Right ventricle myocardium inferior (tissue), 1 donor: ENCODE data around the gene MATN3. TPM values are rescaled to one million over a fixed set of nuclear protein-coding genes. Genes with fewer than 3 reads are reported as not detected.
"Not testable (repeated sequence)": the region's sequence is repeated elsewhere in the genome, so short reads cannot be mapped to it uniquely, and the experiment has no call there.

Experiments
- ATAC-seq: fragments of 200-7000 bp; cut with Tn5 transposase; one replicate; pipeline ENCODE4 v1.9.1; 2020; ENCODE audit warnings: mild to moderate bottlenecking, moderate library complexity
- DNase-seq: peaks from one replicate; pipeline ENCODE4 v3.0.0; 2021; ENCODE audit errors: missing footprints
- intact Hi-C: fragments of 100-400 bp; cut with DNase I; formaldehyde crosslinking; loops from one replicate; pipeline ENCODE4 v1.11.0; 2022
- long read RNA-seq: library from polyadenylated mRNA; unstranded; transcript quantifications from one replicate; pipeline ENCODE4 v2.0.0, GENCODE V29; 2021
- total RNA-seq: library from RNA; stranded (reverse); fragmentation: NEBNext Ultra II Directional; extraction: Animal tissue kit (Norgen Biotek cat#: 25700); gene quantifications from one replicate; pipeline ENCODE4 v1.2.1, GENCODE V29; 2021
- donor health status: DM: no; HTN: yes; CAD: no; lungs with severe emphysema.

Gene MATN3, protein sequence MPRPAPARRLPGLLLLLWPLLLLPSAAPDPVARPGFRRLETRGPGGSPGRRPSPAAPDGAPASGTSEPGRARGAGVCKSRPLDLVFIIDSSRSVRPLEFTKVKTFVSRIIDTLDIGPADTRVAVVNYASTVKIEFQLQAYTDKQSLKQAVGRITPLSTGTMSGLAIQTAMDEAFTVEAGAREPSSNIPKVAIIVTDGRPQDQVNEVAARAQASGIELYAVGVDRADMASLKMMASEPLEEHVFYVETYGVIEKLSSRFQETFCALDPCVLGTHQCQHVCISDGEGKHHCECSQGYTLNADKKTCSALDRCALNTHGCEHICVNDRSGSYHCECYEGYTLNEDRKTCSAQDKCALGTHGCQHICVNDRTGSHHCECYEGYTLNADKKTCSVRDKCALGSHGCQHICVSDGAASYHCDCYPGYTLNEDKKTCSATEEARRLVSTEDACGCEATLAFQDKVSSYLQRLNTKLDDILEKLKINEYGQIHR
- 0.19 TPM for total RNA-seq
- long read RNA-seq, partial matches to known transcripts: 0 of 2 reads
- long read RNA-seq, other reads (novel, unspliced or antisense): 0 of 2 reads

DNA sequence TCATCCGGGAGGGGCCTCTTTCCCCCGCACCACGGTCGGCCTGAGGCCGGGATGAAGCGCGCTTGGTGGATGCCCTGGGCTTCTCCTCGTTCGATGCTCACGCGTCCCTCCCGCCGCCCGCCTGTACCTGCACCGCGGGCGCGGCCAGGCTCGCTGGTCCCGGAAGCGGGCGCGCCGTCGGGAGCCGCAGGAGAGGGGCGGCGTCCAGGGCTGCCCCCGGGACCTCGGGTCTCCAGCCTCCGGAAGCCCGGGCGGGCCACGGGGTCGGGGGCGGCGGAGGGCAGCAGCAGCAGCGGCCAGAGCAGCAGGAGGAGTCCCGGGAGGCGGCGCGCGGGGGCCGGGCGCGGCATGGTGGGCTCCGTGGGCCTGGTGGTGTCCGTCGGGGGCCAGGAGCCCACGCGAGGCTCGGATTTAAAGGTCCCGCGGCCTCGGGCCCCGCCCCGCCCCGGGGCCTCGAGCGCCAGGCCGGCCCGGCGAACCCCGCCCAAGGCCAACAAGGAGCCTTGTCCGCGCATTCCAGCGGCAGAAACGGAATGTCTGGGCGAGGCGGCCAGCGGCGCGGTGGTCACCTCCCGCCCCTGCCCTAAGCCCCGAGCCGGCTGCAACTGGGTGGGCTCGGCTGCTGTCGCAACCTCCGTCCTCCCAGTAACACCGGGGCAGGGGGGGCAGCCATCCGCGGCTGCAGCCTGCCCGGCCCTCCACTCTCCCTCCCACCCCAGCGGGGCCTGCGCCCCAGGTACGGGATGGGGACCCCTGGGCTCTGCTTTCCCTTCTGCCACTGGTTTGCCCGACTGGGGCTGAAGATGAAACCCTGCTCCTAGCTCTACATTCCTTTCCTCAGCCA, at the start of gene MATN3:
Gene MATN3, minus strand, starts transcription at position 387 of the 844 bp plus-strand sequence. Its CDS starts 37 bp downstream, at position 350.
- ATAC-seq: peak; percentile 76
- intact Hi-C loops: no loop called here
- no peak for DNase-seq

DNA sequence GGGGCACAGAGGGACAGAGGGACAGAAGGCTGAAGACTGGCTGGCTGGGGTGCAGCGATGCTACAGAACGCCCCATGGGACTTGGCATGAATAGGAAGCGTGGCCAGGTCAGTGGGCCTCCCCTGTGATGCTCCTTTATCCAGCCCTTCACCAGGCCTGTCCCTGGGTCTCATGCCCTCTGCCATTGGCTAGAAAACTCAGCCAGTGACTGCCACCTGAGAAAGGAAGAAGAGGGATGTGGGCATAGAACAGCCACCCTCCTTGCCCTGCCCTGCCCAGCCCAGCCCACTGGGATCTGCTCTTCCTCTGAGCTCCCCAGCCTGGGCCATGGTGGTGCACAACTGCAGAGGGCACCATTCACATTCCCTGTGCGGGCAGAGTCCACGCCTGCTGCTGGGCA, 49.5 kb upstream of the MATN3 start:
- intact Hi-C loops: no loop called here
- DNase-seq (no peak), ATAC-seq (no peak)

DNA sequence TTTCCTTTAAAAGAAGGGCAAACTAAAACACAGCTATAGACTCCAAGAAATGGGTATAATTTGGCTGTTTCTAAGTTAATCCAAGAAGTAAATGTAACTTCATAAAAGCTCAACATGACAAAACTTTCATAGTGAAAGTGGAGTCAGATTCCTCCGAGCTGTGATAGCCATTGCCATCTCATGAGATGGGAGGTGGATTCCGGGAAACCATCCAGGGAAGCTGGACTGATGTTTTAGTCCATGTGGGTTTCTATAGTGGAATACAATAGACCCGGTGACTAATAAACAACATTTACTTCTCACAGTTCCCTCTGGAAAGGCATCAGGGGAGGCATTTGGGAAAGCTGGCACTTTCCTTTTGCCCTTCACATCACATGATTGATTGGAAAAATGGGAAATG, 49.0 kb upstream of the MATN3 start:
- DNase-seq: no peak
- intact Hi-C loops: no loop called here
- no peak for ATAC-seq

DNA sequence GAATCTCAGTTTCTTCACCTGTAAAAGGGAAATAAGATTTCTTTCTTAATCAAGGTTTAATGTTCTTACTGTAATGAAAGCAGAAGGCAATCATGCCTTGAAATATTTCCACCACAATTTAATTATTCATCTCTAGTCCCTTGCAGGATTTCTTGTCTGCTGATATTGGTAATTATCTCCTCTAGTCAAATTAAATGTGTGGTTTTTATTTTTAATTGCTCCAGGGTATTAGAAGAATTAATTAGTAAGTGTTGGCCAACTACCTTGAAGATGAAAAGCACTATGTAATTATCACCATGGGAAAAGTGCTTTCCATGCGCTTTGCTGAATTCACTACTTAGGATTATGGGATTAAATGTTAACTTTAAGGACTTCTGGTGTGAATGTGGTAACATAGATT, 47.6 kb upstream of the MATN3 start:
- DNase-seq: no peak
- no peak for ATAC-seq
- intact Hi-C loops: no loop called here

DNA sequence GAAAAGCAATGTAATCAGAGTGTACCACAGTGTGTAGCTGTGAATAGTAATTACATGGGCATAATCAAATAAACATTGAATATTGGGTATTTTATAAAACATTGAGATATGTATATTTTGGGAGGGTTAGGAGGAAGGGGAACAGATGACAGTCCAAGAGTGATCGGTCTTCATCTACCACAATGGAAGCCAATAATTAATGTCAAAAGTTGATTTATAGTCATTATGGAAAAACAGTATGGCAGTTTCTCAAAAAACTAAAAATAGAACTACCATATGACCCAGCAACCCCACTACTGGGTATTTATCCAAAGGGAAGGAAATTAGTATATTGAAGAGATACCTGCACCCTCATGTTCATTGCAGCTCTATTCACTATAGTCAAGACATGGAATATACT, 44.8 kb upstream of the MATN3 start:
- ATAC-seq (no peak), DNase-seq (no peak)
- intact Hi-C loops: no loop called here

DNA sequence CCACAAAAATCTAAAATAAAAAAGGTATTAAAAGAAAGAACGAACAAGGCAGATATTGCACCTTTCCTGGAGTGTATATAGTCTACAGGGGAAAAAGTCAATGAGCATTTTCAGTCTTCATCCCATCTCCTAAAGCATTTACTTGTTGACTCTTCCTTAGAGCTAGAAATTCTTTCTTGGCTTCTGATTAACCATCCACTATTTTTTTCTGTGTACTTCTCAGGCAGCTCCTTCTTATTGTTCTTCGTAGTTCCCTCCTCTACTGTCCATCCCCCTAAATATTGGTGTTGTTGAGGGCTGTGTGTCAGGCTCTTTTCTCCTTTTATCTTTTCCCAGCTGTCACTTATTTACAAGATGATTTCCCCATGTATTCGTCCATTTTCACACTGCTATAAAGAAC, 42.5 kb upstream of the MATN3 start:
- DNase-seq: no peak
- intact Hi-C loops: no loop called here
- no peak for ATAC-seq

DNA sequence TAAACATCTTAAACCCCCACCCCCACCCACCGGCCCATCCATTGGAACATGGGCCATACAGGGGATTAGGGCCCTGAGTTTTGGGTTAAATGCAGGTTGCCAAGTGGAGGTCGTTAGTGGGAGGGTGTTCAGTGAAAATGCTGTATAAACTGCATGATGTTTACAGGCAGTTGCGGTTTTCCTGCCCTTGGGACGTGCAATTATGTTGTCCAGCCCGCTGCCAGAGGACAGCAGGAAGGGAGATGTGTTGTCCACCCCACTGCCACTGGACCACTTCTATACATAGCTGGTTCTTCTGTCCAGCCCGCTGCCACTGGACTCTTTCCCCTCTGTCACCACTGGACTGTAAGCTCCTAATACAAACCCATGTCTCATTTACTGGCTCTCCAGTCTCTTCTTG, 41.7 kb upstream of the MATN3 start:
- DNase-seq (no peak), ATAC-seq (no peak)
- intact Hi-C loops: no loop called here

DNA sequence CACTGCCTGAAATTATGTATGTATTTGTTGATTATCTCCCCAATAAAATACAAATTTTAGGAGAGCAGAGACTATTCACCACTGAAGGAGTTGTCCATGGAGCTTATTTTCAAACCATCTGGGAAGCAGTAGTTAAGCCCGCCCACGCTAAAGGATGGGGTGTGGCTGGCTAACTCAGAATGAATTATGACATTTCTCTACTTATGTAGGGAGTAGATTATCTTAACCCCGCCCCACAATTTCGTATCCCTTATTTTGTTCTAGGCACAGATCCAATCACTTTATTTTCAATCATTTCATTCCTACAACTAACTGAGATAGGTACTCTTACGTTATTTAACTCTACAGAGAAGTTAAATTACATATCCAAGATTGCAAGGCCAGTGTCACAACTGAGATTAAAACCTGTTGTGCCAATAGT, 40.4 kb upstream of the MATN3 start:
- DNase-seq (peak; percentile 80), ATAC-seq (peak; percentile 27)
- intact Hi-C loops: loop anchor here (2.0 kb wide), 2 partner anchors 18 to 38 kb away; no protein-coding TSS in a partner anchor

DNA sequence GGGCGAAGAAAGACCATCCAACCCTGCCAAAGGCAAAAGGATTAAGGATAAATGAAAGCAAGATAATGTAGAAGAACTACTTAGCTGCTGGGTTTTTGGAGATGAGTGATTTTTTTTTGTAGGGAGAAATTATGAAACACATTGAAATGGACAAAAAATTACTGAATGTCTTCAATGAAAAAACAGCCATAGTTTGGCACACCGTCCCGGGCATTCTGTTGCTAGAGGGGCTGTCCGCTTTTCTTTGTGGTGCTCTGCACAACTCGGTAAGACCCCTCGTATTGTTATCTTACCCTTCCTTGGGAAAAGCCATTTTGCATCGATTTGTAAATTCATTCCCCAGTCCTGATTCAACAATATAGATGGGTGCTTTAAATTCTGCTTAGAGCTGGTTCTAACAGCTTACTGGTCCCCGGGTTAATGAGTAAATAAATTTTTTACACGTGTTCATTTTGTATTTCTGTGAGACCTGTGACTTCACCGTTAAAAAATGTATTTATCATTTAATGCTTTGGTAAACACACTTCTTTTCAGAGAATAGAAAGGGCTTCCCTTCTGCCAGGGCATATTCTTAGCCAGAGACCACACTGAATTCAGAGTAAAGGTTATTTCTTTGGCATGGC, 39.9 kb upstream of the MATN3 start:
- no peak for ATAC-seq
- intact Hi-C loops: loop anchor here (2.0 kb wide), 2 partner anchors 18 to 38 kb away; no protein-coding TSS in a partner anchor

DNA sequence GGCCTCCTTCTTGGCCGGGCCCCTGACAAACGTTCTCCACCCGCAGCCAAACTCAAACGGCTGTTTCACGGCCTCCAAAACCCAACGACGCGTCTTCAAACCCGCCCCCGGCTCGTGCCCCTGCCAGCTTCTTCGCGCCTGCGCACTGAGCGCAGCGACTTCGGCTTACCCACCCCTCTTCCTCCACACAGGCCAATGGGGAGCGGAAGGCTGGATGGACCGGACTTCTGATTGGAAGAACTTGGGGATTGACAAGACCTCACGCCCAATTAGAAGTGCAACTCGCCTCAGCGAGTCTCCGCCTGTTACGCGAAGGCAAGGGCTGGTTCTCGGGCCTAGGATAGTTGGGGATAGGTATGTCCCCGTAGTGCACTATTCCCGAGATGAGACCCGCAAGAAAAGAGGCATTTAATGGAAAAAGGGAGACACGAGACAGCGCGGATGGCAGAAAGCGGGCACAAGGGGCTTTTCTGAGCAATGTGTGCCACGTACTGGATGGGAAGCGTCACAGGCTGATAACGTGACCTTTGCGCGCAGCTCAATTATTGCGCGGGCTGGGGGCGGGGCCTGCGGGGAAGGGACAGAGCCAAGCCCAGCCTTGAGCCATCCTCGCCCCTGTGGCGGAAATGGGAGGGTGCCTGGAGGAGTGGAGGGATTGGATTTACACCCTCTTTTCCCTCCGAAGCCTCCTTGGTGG, 39.2 kb upstream of the MATN3 start, which contains the start of gene LAPTM4A:
Gene LAPTM4A, minus strand, starts transcription at position 97 of the 697 bp plus-strand sequence. CDS start 108 bp downstream, outside the sequence.
- DNase-seq: peak; percentile 99

More for the DNA sequence above, 39.9 kb upstream of the MATN3 start:
- no peak for DNase-seq

DNA sequence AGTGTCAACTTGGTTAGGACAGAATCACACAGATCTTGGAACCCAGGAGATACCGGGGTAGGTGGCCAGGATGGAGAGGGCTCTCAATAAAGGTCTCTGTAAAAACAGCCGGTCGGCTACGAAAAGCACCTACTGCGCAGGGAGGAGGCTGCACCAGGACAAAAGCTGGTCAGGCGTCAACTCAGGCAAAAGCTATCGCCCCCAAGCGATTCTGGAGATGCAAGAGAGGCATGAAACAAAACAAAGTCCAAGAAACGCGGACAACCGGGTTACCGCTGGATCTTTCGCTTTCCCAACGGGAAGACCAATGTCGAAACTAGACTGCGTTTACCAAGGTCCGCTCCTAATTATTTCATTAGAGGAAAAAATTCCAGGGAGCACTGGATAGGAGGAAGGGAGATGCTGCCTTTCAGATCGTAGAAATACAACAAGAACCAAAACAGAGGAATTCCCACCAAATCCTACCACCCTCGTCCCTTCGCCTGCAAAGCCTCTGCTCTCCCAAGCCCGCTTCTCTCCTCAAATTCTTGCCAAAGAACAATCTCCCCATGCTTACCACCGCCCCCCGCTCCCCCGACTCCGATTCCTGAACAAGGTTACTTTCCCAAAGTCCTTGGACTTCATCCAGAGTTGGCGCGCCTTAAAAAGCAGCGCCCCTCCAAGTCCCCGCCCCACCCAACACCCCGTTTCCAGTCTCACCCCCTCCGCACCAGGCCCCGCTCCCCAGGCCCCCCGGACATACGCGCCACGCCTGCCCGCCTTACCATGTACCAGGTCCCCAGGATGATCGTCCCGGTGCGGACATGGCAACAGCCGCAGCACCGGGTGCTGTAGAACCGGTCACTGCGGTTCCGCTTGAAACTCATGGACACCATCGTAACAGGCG, 38.4 kb upstream of the MATN3 start:
- ATAC-seq (peak; percentile 15), DNase-seq (no peak)
- intact Hi-C loops: loop anchor here (2.0 kb wide), 1 partner anchor 40 kb away; no protein-coding TSS in a partner anchor

More for the DNA sequence above, 39.2 kb upstream of the MATN3 start, which contains the start of gene LAPTM4A:
- peak; percentile 97 for ATAC-seq
- intact Hi-C loops: loop anchor here (2.0 kb wide), 3 partner anchors 19 to 39 kb away; no protein-coding TSS in a partner anchor

DNA sequence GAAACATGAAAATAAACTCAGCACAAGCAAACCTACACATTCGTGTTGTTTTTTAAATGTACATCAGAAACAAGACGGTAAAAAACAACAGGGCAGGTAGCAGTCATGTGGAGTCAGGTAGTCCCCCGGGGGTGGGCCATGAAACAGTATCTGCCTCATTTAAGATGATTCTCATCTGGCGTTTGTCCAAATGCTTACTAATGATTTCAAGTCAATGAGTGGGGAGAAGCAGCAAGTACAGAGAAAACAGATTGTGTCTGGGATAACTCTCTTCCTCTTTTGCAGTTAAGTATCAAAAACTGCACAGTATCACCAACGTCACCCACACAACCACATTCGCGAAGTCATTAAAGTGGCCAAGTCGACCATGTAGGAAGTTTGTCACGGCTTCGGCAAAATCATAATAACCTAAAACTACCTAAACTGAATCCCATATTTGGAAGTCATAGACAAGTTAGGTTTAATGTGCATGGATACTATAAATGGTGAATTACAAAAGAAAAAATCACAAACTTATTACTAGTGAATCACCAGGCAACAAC, 37.7 kb upstream of the MATN3 start:
- no peak for ATAC-seq
- no peak for DNase-seq
- intact Hi-C loops: loop anchor here (2.0 kb wide), 1 partner anchor 41 kb away; no protein-coding TSS in a partner anchor

DNA sequence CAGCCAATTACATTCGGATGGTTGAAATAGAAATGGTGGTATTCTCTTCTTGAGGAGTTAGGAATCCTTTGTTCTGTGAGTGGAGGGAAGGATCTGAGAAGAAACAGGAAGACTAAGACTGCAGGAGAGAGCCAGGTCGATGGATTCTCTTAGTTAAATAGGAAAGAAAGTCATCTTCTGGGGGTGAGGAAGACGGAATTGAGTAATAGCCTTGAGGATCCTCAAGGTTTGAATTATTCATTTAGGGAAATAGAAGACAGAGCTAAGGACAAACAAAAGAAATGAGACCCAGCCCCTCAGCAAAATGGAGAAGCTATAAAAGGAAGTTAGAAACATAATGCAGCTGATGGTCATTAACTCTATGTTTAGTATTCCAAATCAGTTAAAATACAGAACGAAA, 37.2 kb upstream of the MATN3 start:
- DNase-seq (no peak), ATAC-seq (no peak)
- intact Hi-C loops: loop anchor here (2.0 kb wide), 2 partner anchors 15 to 41 kb away; no protein-coding TSS in a partner anchor

DNA sequence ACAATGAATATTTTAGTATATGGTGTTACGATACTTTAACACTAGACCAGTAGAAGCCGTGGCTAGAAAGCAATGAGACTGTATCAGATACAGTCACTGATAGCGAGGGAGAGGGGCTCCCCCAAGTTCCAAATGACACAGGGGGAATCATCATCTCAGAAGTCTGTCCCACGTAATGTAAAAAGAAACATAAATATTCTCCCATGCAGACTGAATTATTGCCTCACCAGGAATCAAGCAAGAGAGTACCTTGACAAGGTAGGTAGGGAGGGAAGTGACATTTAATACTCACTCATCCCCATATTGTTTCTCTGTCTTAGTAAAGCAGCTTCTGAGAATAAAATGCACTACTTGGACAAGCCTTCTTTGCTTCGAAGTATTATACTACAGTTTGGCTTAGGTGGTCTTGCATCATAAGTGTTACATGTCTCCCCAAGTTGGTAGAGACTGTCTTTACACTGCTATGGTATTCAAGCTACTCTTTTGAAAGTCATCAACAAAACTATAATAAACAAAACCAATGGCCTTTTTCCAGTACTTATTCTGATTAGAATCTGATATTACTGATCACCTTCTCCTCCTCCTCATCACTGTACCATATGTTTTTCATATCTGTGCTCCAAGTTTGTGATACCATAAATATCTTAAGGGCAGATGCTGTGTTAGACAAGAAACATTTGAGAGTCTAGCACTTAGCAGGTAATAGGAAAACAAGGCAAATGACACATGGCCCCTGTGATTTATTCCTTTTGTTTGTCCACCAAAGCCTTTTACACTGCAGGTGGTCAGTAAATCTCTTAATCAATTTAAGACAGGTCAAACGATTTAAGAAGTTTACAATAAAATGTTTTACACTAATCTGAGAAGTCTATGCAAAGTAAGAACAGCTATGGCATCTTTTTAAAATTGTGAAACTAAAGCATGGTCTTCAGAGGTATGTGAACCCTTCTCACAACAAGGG, 36.3 kb upstream of the MATN3 start:
- no peak for ATAC-seq
- no peak for DNase-seq
- intact Hi-C loops: loop anchor here (2.0 kb wide), 1 partner anchor 14 kb away; no protein-coding TSS in a partner anchor

DNA sequence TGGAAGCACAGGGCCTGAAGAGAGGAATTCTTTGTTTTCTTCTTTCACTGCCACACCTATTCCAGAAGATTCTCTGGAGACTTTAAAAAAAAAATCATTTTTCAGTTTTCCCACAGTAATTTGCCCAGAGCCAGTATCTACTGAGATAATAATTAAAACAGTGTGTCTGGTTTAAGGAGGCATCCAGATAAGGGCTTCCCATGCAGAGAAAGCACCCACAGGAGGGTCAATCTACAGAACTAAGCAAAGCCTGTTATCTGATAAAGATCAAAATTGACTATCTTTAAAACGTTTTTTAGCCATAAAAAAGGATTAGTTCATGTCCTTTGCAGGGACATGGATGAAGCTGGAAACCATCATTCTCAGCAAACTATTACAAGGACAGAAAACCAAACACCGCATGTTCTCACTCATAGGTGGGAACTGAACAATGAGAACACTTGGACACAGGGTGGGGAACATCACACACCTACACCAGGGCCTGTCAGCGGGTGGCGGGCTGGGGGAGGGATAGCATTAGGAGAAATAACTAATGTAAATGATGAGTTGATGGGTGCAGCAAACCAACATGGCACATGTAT, 33.3 kb upstream of the MATN3 start:
- DNase-seq, ATAC-seq, intact Hi-C loops: not testable (repeated sequence)
